Lower lobe of right lung (tissue), 2 donors: ENCODE data around the gene DUSP10. TPM values are rescaled to one million over a fixed set of nuclear protein-coding genes. Genes with fewer than 3 reads are reported as not detected.

Source experiments
- ATAC-seq, 2 donors: fragments of 200-7000 bp; cut with Tn5 transposase; one replicate each; pipeline ENCODE4 v1.9.1; 2020 to 2022; ENCODE audit warnings: mild to moderate bottlenecking in 2 of 2, moderate library complexity in 2 of 2
- DNase-seq: peaks from one replicate; pipeline ENCODE4 v3.0.0-alpha.2; 2020
- H3K27ac ChIP-seq: fragments of 200-600 bp; one replicate; pipeline ENCODE4 v1.8.0; 2022
- H3K27me3 ChIP-seq: fragments of 200-600 bp; one replicate; pipeline ENCODE4 v1.8.0; 2022; ENCODE audit warnings: low read depth
- H3K36me3 ChIP-seq: fragments of 200-600 bp; one replicate; pipeline ENCODE4 v1.8.0; 2022; ENCODE audit warnings: mild to moderate bottlenecking
- H3K4me1 ChIP-seq: fragments of 200-600 bp; one replicate; pipeline ENCODE4 v1.8.0; 2022
- H3K4me3 ChIP-seq: fragments of 200-600 bp; one replicate; pipeline ENCODE4 v1.8.0; 2022; ENCODE audit warnings: mild to moderate bottlenecking
- H3K9me3 ChIP-seq: fragments of 200-600 bp; one replicate; pipeline ENCODE4 v1.8.0; 2022
- CTCF ChIP-seq: fragments of 200-600 bp; IDR thresholded peaks from one replicate; pipeline ENCODE4 v1.8.0; 2022; ENCODE audit warnings: antibody characterized with exemption, mild to moderate bottlenecking
- intact Hi-C: fragments of 100-400 bp; cut with DNase I; formaldehyde crosslinking; loops from one replicate; pipeline ENCODE4 v1.11.0; 2022
- total RNA-seq: library from RNA; stranded (reverse); fragmentation: NEBNext Ultra II Directional; extraction: Animal tissue kit (Norgen Biotek cat#: 25700); gene quantifications from one replicate; pipeline ENCODE4 v1.2.1, GENCODE V29; 2021
- donor health status: DM: no; HTN: yes; CAD: no; lungs with severe emphysema.

Gene DUSP10
- total RNA-seq, 1 donor from 2014 or later, result 8.7 TPM

- Histone ChIP-seq H3K9me3 (no peaks in the 10 kb centered on the region), H3K36me3 (no peaks in the 10 kb centered on the region), H3K27me3 (no peaks in the 10 kb centered on the region), H3K4me1 (peaks cover 25% of the 10 kb centered on the region), H3K4me3 (no peak overlapping the region), H3K27ac (no peak overlapping the region)
- intact Hi-C loops, result no loop called here
- ATAC-seq (no peak), DNase-seq (no peak)
- no peak for TF ChIP-seq CTCF
These were observed 32.4 kb upstream of the DUSP10 start for GRCh38 chr1:221774054-221774842.

GRCh38 chr1:221773383-221773782, 31.5 kb upstream of the DUSP10 start:
- H3K9me3 ChIP-seq, result no peaks in the 10 kb centered on the region
- H3K27me3 ChIP-seq, result no peaks in the 10 kb centered on the region
- TF ChIP-seq CTCF, result no peak
- intact Hi-C loops, result no loop called here
- H3K27ac ChIP-seq, result no peak overlapping the region
- peaks cover 17% of the 10 kb centered on the region for H3K4me1 ChIP-seq
- DNase-seq (no peak), ATAC-seq (no peak)
- no peaks in the 10 kb centered on the region for H3K36me3 ChIP-seq
- no peak overlapping the region for H3K4me3 ChIP-seq

- no peaks in the 10 kb centered on the region for H3K36me3 ChIP-seq
- peaks cover 9% of the 10 kb centered on the region for H3K4me1 ChIP-seq
- ATAC-seq, result no peak
- DNase-seq, result no peak
- no peak overlapping the region for H3K4me3 ChIP-seq
- no peak for TF ChIP-seq CTCF
- intact Hi-C loops, result no loop called here
- H3K27ac ChIP-seq, result no peak overlapping the region
- no peaks in the 10 kb centered on the region for H3K9me3 ChIP-seq
- H3K27me3 ChIP-seq, result no peaks in the 10 kb centered on the region
These were observed 30.2 kb upstream of the DUSP10 start for GRCh38 chr1:221772117-221772516.

GRCh38 chr1:221768444-221769066, 26.7 kb upstream of the DUSP10 start:
- H3K27me3 ChIP-seq, result no peaks in the 10 kb centered on the region
- no peak for ATAC-seq
- intact Hi-C loops, result no loop called here

GRCh38 chr1:221766210-221766609, 24.3 kb upstream of the DUSP10 start:
- H3K4me1 ChIP-seq, result no peaks in the 10 kb centered on the region
- H3K27me3 ChIP-seq, result no peaks in the 10 kb centered on the region
- DNase-seq, result no peak
- H3K4me3 ChIP-seq, result no peak overlapping the region
- H3K9me3 ChIP-seq, result no peaks in the 10 kb centered on the region
- no peaks in the 10 kb centered on the region for H3K36me3 ChIP-seq
- no peak for TF ChIP-seq CTCF
- intact Hi-C loops, result no loop called here
- no peak for ATAC-seq
- H3K27ac ChIP-seq, result no peak overlapping the region

More at GRCh38 chr1:221768444-221769066, 26.7 kb upstream of the DUSP10 start:
- TF ChIP-seq CTCF, result peak; percentile 14
- Histone ChIP-seq H3K9me3 (no peaks in the 10 kb centered on the region), H3K27ac (no peak overlapping the region), H3K4me1 (no peaks in the 10 kb centered on the region), H3K4me3 (no peak overlapping the region), H3K36me3 (no peaks in the 10 kb centered on the region)
- DNase-seq, result no peak
